ENCODE data around the gene OR1M1. TPM values are rescaled to one million over a fixed set of nuclear protein-coding genes. Genes with fewer than 3 reads are reported as not detected.

Gene OR1M1
- total RNA-seq: not detected in 2 replicates

- no peak for DNase-seq (ENCODE audit: low read depth)
- no peak for TF ChIP-seq CTCF (IDR thresholded peaks at IDR 0.05; ENCODE audit: insufficient read depth, low read depth, low read length)
- H3K4me3 ChIP-seq (ENCODE audit: low read depth, low read length): no peak within 1 kb of the TSS
Measured at GRCh38 chr19:9086761-9087160, at the start of gene OR1M1. TSS of gene OR1M1 (plus strand) at chr19:9087061. CDS start at chr19:9093245, 6,184 bp downstream.

- H3K4me3 ChIP-seq (ENCODE audit: low read depth, low read length): no peak overlapping the region
- no peak for TF ChIP-seq CTCF (IDR thresholded peaks at IDR 0.05; ENCODE audit: insufficient read depth, low read depth, low read length)
- DNase-seq (ENCODE audit: low read depth): no peak
Measured at GRCh38 chr19:9037400-9038062, 49.3 kb upstream of the OR1M1 start.

GRCh38 chr19:9039728-9040127, 47.1 kb upstream of the OR1M1 start:
- no peak for DNase-seq (ENCODE audit: low read depth)
- no peak for TF ChIP-seq CTCF (IDR thresholded peaks at IDR 0.05; ENCODE audit: insufficient read depth, low read depth, low read length)
- H3K4me3 ChIP-seq (ENCODE audit: low read depth, low read length): no peak overlapping the region

- no peak for DNase-seq (ENCODE audit: low read depth)
- TF ChIP-seq CTCF (IDR thresholded peaks at IDR 0.05; ENCODE audit: insufficient read depth, low read depth, low read length): no peak
- no peak overlapping the region for H3K4me3 ChIP-seq (ENCODE audit: low read depth, low read length)
Measured at GRCh38 chr19:9040131-9040530, 46.7 kb upstream of the OR1M1 start.

GRCh38 chr19:9041023-9041422, 45.8 kb upstream of the OR1M1 start:
- no peak for DNase-seq (ENCODE audit: low read depth)
- no peak overlapping the region for H3K4me3 ChIP-seq (ENCODE audit: low read depth, low read length)
- no peak for TF ChIP-seq CTCF (IDR thresholded peaks at IDR 0.05; ENCODE audit: insufficient read depth, low read depth, low read length)

GRCh38 chr19:9043524-9043923, 43.3 kb upstream of the OR1M1 start:
- H3K4me3 ChIP-seq (ENCODE audit: low read depth, low read length): no peak overlapping the region
- no peak for DNase-seq (ENCODE audit: low read depth)
- TF ChIP-seq CTCF (IDR thresholded peaks at IDR 0.05; ENCODE audit: insufficient read depth, low read depth, low read length): no peak

- TF ChIP-seq CTCF (IDR thresholded peaks at IDR 0.05; ENCODE audit: insufficient read depth, low read depth, low read length): no peak
- DNase-seq (ENCODE audit: low read depth): no peak
- no peak overlapping the region for H3K4me3 ChIP-seq (ENCODE audit: low read depth, low read length)
Measured at GRCh38 chr19:9044449-9044848, 42.4 kb upstream of the OR1M1 start.
